ENCODE measurements around the gene STX11.
"Not testable (repeated sequence)": the region's sequence is repeated elsewhere in the genome, so short reads cannot be mapped to it uniquely, and the experiment has no call there.

Gene STX11

GRCh38 chr6:144178323-144178722 is 28.0 kb downstream of the STX11 start:
- DNase-seq (ENCODE audit: low read depth): no peak
- H3K4me3 ChIP-seq (ENCODE audit: low read length): no peak overlapping the region
- no peak for TF ChIP-seq CTCF (conservative IDR thresholded peaks at IDR 0.05; ENCODE audit: low read depth, low read length)

- no peak for TF ChIP-seq CTCF (conservative IDR thresholded peaks at IDR 0.05; ENCODE audit: low read depth, low read length)
- DNase-seq (ENCODE audit: low read depth): no peak
Observed at GRCh38 chr6:144179237-144179636, 28.9 kb downstream of the STX11 start.

GRCh38 chr6:144179828-144180227 is 29.5 kb downstream of the STX11 start:
- TF ChIP-seq CTCF (conservative IDR thresholded peaks at IDR 0.05; ENCODE audit: low read depth, low read length): no peak
- no peak for DNase-seq (ENCODE audit: low read depth)
- no peak overlapping the region for H3K4me3 ChIP-seq (ENCODE audit: low read length)

More at GRCh38 chr6:144179237-144179636, 28.9 kb downstream of the STX11 start:
- H3K4me3 ChIP-seq (ENCODE audit: low read length): no peak overlapping the region

- not testable (repeated sequence) for DNase-seq (ENCODE audit: low read depth); H3K4me3 ChIP-seq (ENCODE audit: low read length)
Observed at GRCh38 chr6:144180354-144180753, 30.0 kb downstream of the STX11 start.

GRCh38 chr6:144181639-144182038 is 31.3 kb downstream of the STX11 start:
- no peak for TF ChIP-seq CTCF (conservative IDR thresholded peaks at IDR 0.05; ENCODE audit: low read depth, low read length)
- H3K4me3 ChIP-seq (ENCODE audit: low read length): no peak overlapping the region
- DNase-seq (ENCODE audit: low read depth): no peak

- not testable (repeated sequence) for DNase-seq (ENCODE audit: low read depth); H3K4me3 ChIP-seq (ENCODE audit: low read length)
Observed at GRCh38 chr6:144184186-144184585, 33.9 kb downstream of the STX11 start.

- no peak for DNase-seq (ENCODE audit: low read depth)
- no peak for TF ChIP-seq CTCF (conservative IDR thresholded peaks at IDR 0.05; ENCODE audit: low read depth, low read length)
- no peak overlapping the region for H3K4me3 ChIP-seq (ENCODE audit: low read length)
Observed at GRCh38 chr6:144185133-144185836, 35.0 kb downstream of the STX11 start.

GRCh38 chr6:144186817-144187625 is 36.7 kb downstream of the STX11 start:
- no peak for TF ChIP-seq CTCF (conservative IDR thresholded peaks at IDR 0.05; ENCODE audit: low read depth, low read length)
- no peak for DNase-seq (ENCODE audit: low read depth)
- no peak overlapping the region for H3K4me3 ChIP-seq (ENCODE audit: low read length)

All from retinal pigment epithelial cell (primary cell).